ENCODE data around the gene PLA2G4A.

PLA2G4A gene

GRCh38 chr1:186854102-186854501 is 25.4 kb downstream of the PLA2G4A start:
- Histone ChIP-seq H3K9ac (ENCODE audit: low read depth, low read length) (no peak overlapping the region), H3K27me3 (ENCODE audit: control insufficient read depth, insufficient read depth, low read length) (no peaks in the 10 kb centered on the region), H3K9me3 (replicated peaks; ENCODE audit: low read length) (no peaks in the 10 kb centered on the region), H3K4me2 (ENCODE audit: low read length) (no peak overlapping the region), H3K4me1 (ENCODE audit: control insufficient read depth, insufficient read depth, low read length) (no peaks in the 10 kb centered on the region), H3K36me3 (ENCODE audit: insufficient read depth, low read length) (no peaks in the 10 kb centered on the region), H3K4me3 (ENCODE audit: low read length) (no peak overlapping the region)

GRCh38 chr1:186858923-186859322 is 30.2 kb downstream of the PLA2G4A start:
- Histone ChIP-seq H3K9me3 (replicated peaks; ENCODE audit: low read length) (no peaks in the 10 kb centered on the region), H3K4me1 (ENCODE audit: control insufficient read depth, insufficient read depth, low read length) (no peaks in the 10 kb centered on the region), H3K4me2 (ENCODE audit: low read length) (no peak overlapping the region), H3K9ac (ENCODE audit: low read depth, low read length) (no peak overlapping the region), H3K27me3 (ENCODE audit: control insufficient read depth, insufficient read depth, low read length) (no peaks in the 10 kb centered on the region), H3K36me3 (ENCODE audit: insufficient read depth, low read length) (no peaks in the 10 kb centered on the region), H3K4me3 (ENCODE audit: low read length) (no peak overlapping the region)

GRCh38 chr1:186859995-186860394 is 31.2 kb downstream of the PLA2G4A start:
- Histone ChIP-seq H3K36me3 (ENCODE audit: insufficient read depth, low read length) (no peaks in the 10 kb centered on the region), H3K9ac (ENCODE audit: low read depth, low read length) (no peak overlapping the region), H3K9me3 (replicated peaks; ENCODE audit: low read length) (no peaks in the 10 kb centered on the region), H3K4me1 (ENCODE audit: control insufficient read depth, insufficient read depth, low read length) (no peaks in the 10 kb centered on the region), H3K4me3 (ENCODE audit: low read length) (no peak overlapping the region), H3K27me3 (ENCODE audit: control insufficient read depth, insufficient read depth, low read length) (no peaks in the 10 kb centered on the region), H3K4me2 (ENCODE audit: low read length) (no peak overlapping the region)

GRCh38 chr1:186864296-186864695 is 35.5 kb downstream of the PLA2G4A start:
- H3K9ac ChIP-seq (ENCODE audit: low read depth, low read length): no peak overlapping the region
- no peak overlapping the region for H3K4me2 ChIP-seq (ENCODE audit: low read length)
- no peaks in the 10 kb centered on the region for H3K27me3 ChIP-seq (ENCODE audit: control insufficient read depth, insufficient read depth, low read length)
- no peaks in the 10 kb centered on the region for H3K9me3 ChIP-seq (replicated peaks; ENCODE audit: low read length)
- no peak overlapping the region for H3K4me3 ChIP-seq (ENCODE audit: low read length)
- no peaks in the 10 kb centered on the region for H3K36me3 ChIP-seq (ENCODE audit: insufficient read depth, low read length)
- no peaks in the 10 kb centered on the region for H3K4me1 ChIP-seq (ENCODE audit: control insufficient read depth, insufficient read depth, low read length)

- Histone ChIP-seq H3K4me3 (ENCODE audit: low read length) (no peak overlapping the region), H3K4me1 (ENCODE audit: control insufficient read depth, insufficient read depth, low read length) (no peaks in the 10 kb centered on the region), H3K36me3 (ENCODE audit: insufficient read depth, low read length) (no peaks in the 10 kb centered on the region), H3K27me3 (ENCODE audit: control insufficient read depth, insufficient read depth, low read length) (no peaks in the 10 kb centered on the region), H3K9ac (ENCODE audit: low read depth, low read length) (no peak overlapping the region), H3K4me2 (ENCODE audit: low read length) (no peak overlapping the region), H3K9me3 (replicated peaks; ENCODE audit: low read length) (peaks cover 4% of the 10 kb centered on the region)
Measured at GRCh38 chr1:186865253-186865652, 36.5 kb downstream of the PLA2G4A start.

GRCh38 chr1:186865857-186866256 is 37.1 kb downstream of the PLA2G4A start:
- H3K4me2 ChIP-seq (ENCODE audit: low read length): no peak overlapping the region
- H3K4me3 ChIP-seq (ENCODE audit: low read length): no peak overlapping the region
- H3K4me1 ChIP-seq (ENCODE audit: control insufficient read depth, insufficient read depth, low read length): no peaks in the 10 kb centered on the region
- H3K9ac ChIP-seq (ENCODE audit: low read depth, low read length): no peak overlapping the region
- H3K9me3 ChIP-seq (replicated peaks; ENCODE audit: low read length): peaks cover 4% of the 10 kb centered on the region
- no peaks in the 10 kb centered on the region for H3K36me3 ChIP-seq (ENCODE audit: insufficient read depth, low read length)
- no peaks in the 10 kb centered on the region for H3K27me3 ChIP-seq (ENCODE audit: control insufficient read depth, insufficient read depth, low read length)

GRCh38 chr1:186869526-186870228 is 40.9 kb downstream of the PLA2G4A start:
- Histone ChIP-seq H3K9ac (ENCODE audit: low read depth, low read length) (no peak overlapping the region), H3K4me3 (ENCODE audit: low read length) (no peak overlapping the region), H3K27me3 (ENCODE audit: control insufficient read depth, insufficient read depth, low read length) (no peaks in the 10 kb centered on the region), H3K4me1 (ENCODE audit: control insufficient read depth, insufficient read depth, low read length) (no peaks in the 10 kb centered on the region), H3K9me3 (replicated peaks; ENCODE audit: low read length) (peaks cover 4% of the 10 kb centered on the region), H3K4me2 (ENCODE audit: low read length) (no peak overlapping the region), H3K36me3 (ENCODE audit: insufficient read depth, low read length) (no peaks in the 10 kb centered on the region)

GRCh38 chr1:186871784-186872183 is 43.0 kb downstream of the PLA2G4A start:
- H3K4me1 ChIP-seq (ENCODE audit: control insufficient read depth, insufficient read depth, low read length): no peaks in the 10 kb centered on the region
- H3K4me2 ChIP-seq (ENCODE audit: low read length): no peak overlapping the region
- no peaks in the 10 kb centered on the region for H3K27me3 ChIP-seq (ENCODE audit: control insufficient read depth, insufficient read depth, low read length)
- H3K4me3 ChIP-seq (ENCODE audit: low read length): no peak overlapping the region
- peaks cover 4% of the 10 kb centered on the region for H3K9me3 ChIP-seq (replicated peaks; ENCODE audit: low read length)
- H3K9ac ChIP-seq (ENCODE audit: low read depth, low read length): no peak overlapping the region
- H3K36me3 ChIP-seq (ENCODE audit: insufficient read depth, low read length): no peaks in the 10 kb centered on the region

- Histone ChIP-seq H3K27me3 (ENCODE audit: control insufficient read depth, insufficient read depth, low read length) (no peaks in the 10 kb centered on the region), H3K36me3 (ENCODE audit: insufficient read depth, low read length) (no peaks in the 10 kb centered on the region), H3K4me3 (ENCODE audit: low read length) (no peak overlapping the region), H3K9me3 (replicated peaks; ENCODE audit: low read length) (peaks cover 4% of the 10 kb centered on the region), H3K4me2 (ENCODE audit: low read length) (no peak overlapping the region), H3K4me1 (ENCODE audit: control insufficient read depth, insufficient read depth, low read length) (no peaks in the 10 kb centered on the region), H3K9ac (ENCODE audit: low read depth, low read length) (no peak overlapping the region)
Measured at GRCh38 chr1:186872291-186872690, 43.5 kb downstream of the PLA2G4A start.

GRCh38 chr1:186873687-186874086 is 44.9 kb downstream of the PLA2G4A start:
- Histone ChIP-seq H3K36me3 (ENCODE audit: insufficient read depth, low read length) (no peaks in the 10 kb centered on the region), H3K4me3 (ENCODE audit: low read length) (no peak overlapping the region), H3K4me1 (ENCODE audit: control insufficient read depth, insufficient read depth, low read length) (no peaks in the 10 kb centered on the region), H3K4me2 (ENCODE audit: low read length) (no peak overlapping the region), H3K9ac (ENCODE audit: low read depth, low read length) (no peak overlapping the region), H3K27me3 (ENCODE audit: control insufficient read depth, insufficient read depth, low read length) (no peaks in the 10 kb centered on the region), H3K9me3 (replicated peaks; ENCODE audit: low read length) (peaks cover 4% of the 10 kb centered on the region)

- H3K36me3 ChIP-seq (ENCODE audit: insufficient read depth, low read length): no peaks in the 10 kb centered on the region
- H3K27me3 ChIP-seq (ENCODE audit: control insufficient read depth, insufficient read depth, low read length): no peaks in the 10 kb centered on the region
- H3K9ac ChIP-seq (ENCODE audit: low read depth, low read length): no peak overlapping the region
- no peak overlapping the region for H3K4me2 ChIP-seq (ENCODE audit: low read length)
- H3K4me1 ChIP-seq (ENCODE audit: control insufficient read depth, insufficient read depth, low read length): no peaks in the 10 kb centered on the region
- H3K9me3 ChIP-seq (replicated peaks; ENCODE audit: low read length): no peaks in the 10 kb centered on the region
- H3K4me3 ChIP-seq (ENCODE audit: low read length): no peak overlapping the region
Measured at GRCh38 chr1:186875896-186876835, 47.4 kb downstream of the PLA2G4A start.
